ENCODE results near the gene PPT1.

The PPT1 gene

DNA sequence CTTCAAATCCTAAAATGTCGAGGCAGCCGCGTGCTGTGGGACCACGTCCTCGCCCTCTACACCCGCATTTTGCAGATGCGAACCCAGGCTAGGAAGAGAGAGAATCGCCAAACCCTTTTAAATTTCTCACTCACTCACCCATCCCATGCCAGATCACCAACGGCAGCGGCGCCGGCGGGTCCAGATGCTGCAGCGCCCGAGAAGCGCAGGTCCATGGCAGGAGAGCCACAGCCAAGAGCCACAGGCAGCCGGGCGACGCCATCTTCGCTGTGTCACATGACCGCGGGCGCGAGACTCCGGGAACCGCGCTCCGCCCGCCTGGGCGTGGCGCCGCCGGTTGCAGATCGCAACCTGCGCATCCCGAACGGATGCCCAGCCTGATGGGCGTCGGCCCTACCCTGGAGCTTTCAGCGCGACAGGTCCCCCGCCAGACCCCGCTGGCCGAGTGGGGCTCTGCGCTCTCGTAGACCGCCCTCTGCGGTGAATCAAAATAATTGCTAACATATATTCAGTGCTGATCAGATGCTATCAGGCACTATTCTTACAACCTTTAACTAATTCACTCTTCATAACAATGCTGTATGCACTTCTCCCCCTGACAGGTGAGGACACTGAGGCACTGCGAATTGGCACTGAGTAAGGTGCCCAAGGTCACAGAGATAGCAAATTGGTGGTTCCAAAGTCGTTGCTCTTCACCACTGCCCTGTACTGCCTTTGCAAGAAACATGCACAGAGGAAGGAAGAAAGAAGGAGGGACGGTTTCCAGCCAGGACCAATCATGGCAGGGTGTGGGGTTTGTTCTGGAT, at the start of gene PPT1:
TSS of gene PPT1 (minus strand) at position 276 of the 806 bp plus-strand sequence. CDS start at position 262, 14 bp downstream.
- DNase-seq = peak; percentile 89

DNA sequence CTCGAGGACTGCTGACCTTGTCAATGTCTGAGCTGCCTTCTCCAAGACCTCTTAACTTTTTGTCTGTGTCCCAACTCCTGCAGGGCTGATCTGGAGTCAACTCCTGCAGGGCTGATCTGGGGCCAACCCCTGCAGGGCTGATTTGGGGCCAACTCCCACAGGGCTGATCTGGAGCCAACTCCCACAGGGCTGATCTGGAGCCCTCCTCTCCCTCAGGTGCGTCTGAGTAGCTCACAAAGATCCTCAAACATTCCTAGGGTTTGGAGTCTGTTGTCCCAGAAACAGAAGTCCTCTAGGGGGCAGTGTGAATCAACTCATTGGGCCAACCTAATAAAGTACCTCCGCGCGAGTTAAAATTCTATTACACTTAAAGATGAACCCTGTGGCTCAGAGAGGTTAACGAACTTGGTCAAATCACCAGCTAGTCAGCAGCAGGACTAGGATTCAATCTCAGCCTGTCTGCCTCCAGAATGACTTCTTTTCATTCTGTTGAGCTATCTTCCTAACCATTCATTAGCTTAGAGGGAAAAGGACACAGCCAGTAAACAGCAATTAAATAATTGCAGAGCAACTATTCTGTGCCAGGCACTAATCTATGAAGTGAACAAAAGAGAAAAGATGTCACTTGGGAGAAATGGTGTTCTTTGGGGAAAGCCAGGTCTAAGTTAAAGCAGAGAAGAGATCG, 47.0 kb upstream of the PPT1 start:
- peak; percentile 75 for DNase-seq

DNA sequence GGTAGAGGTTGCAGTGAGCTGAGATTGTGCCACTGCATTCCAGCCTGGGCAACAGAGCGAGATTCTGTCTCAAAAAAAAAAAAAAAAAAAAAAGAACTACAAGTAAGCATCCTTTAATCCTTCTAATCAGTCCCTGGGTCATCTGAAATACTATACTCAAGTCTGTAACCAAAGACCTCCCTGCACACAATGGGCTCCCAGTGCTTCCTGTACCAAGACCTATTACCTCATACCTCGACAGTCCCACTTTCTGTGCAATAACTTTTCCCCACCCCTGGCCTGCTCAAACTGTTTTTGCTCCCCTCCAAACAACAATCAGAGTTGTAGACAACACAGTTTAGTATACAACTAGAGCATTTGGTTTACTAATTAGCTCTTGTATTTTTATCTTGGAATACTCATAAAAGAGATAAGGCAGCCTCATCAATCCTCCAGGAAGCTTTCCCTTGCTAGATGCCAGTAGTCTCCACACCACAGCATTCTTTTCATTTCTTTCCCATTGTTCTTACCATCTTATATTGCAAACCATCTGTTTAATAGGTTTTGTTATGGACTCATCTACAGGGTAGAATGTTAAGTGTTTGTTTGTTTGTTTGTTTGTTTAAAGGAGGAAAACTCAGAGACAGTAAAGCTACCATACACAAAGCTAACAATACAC, 45.0 kb upstream of the PPT1 start:
- DNase-seq = no peak

DNA sequence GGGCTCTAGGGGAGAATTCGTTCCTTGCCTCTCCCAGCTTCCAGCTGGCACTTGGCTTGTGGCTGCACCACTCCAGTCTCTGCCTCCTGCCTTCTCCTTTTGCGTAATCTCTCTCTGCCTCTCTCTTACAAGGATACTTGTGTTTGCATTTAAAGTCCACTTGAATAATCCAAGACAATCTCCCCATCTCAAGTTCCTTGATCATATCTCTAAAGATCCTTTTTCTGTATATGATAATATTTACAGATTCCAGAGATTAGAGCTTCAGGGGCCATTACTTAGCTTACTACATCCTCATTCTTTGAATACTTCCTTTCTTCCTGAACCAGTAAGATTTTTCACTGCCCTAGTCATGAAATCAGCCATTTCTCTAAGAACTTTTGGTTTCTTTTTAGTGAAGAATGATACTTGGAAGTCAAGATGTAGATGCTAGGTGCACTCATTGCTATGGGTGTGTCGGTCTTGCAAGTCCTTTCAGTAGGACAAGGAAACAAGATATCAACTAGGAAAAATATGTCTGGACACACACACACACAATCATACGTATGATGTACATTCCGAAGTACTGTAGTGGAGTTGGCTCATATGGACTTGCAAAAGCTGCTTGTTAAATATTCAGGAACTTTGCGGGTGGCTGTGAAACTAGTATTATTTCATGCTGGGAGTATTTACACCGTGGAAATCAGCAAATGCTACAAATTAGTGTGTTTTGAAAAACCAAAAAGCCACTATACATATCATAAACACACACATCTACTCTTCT, 43.3 kb upstream of the PPT1 start:
- no peak for DNase-seq

DNA sequence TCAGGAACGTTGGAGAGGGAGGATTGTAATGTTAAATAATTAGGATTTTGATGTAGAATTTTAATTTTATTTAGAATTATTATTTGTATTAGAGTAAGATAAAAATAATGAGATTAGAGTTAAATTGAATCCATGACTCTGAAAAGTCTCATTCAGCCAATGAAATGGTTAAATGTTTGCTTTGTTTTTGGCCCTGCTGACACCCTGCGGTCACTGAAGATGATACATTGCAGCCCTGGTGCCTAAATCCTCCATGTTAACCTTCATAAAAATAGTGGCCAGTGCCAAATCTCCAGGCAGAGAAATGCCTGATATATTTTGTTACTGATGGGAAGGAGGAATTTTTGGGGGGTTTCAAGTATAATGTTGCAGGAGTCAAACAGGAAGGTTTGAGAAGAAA, 36.8 kb upstream of the PPT1 start:
- no peak for DNase-seq

DNA sequence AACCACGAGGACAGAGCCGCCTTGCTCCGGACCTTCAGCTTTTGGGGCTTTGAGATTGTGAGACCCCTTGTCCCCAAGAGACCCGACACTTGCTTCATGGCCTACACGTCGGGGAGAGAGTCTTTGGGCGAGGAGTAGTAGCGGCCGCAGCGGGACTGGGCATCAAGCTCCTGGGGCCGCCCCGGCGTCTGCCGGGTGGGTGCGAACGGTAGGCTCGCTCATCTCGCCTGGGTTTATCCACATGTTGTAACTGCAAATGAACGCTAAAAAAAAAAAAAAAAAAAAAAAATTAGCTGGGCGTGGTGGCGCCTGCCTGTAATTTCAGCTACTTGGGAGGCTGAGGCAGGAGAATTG, 36.2 kb upstream of the PPT1 start:
- DNase-seq = no peak

DNA sequence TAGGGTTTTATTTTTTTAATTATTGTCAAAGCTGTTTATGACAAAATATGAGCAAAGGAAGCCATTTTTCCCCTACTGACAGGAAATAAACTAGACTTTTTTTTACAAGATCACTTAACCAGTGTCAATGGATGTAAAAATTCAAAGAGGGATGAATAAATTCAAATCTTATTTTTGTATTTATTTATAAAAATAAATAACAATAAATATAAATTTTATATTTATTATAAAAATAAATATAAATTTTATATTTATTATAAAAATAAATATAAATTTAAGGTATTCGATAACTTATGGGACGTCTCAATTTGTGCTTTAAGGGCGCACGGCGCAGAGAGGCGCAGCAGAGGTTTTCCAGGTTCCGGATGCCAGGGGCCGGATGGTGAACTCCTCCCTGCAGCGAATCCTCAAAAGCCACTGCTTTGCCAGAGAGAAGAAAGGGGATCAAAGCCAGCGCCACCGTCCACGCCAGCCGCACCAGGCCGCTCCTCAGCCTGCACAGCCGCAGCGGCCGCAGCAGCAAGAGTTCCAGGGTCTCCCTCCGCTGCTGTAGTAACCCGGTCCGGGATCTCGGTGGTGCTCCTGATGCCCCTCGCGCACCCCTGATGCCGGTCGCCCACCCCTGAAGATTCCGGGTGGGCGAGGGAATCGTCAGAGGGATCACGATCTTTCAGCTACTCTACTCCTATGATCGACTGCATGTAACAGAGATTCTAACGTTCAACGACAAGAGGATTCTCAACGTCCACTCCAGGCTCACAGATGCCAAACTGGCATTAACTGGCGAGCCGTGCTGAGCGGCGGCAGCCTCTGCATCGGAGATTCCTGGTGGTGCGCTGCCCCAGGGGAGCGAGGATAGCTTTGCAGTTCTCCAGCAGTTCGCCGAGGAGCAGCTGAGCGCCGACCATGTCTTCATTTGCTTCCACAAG, 35.6 kb upstream of the PPT1 start:
- DNase-seq = no peak

DNA sequence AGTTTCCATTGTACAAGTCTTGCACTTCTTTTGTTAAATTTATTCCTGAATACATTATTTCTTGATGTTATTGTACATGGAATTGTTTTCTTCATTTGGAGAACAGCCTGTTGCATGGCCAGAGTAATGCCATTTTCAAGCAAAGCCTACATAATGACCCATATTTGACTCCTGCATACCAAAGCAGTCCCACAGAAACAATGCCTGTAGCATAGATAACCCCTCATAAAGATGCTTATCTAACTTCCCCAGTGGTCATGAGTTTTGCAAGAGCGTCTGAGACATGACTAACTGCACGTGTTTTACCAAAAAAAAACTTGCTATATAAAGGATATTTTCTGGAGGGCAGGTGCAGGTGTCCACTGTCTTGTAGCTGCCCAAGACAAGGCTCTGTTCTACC, 33.8 kb upstream of the PPT1 start:
- no peak for DNase-seq

DNA sequence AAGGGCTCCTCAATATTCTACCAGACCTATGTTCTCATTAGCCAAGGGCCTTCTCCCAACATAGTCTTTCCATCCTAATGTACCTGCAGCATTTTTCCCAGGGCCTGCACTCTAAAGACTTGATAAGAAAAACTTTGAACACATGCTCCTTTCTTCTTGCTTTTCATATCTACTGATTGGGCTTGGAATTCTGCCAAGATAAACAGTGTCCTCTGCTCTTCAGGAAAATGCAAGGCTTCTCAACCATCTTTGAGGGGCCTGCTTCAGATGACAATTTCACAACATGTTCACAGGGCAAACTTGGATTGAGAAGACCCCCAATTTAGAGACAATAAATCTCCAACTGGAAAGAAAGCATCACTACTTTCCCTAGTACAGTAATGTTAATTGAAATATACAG, 25.8 kb upstream of the PPT1 start:
- DNase-seq = no peak

DNA sequence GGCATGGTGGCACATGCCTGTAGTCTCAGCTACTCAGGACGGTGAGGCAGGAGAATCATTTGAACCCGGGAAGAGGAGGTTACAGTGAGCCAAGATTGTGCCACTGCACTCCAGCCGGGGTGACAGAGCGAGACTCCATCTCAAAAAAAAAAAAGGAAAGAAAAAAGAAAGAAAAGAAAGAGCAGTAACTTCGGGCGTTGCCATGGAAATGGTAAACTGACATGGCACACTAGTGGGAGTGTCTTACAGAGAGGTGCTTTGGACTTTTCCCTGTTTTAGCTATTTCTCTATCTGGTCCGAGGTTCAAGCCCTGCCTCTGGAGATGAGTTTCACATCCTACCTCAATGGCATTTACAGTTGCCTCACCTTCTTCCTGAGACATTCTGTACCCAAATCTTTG, 23.1 kb upstream of the PPT1 start:
- no peak for DNase-seq

DNA sequence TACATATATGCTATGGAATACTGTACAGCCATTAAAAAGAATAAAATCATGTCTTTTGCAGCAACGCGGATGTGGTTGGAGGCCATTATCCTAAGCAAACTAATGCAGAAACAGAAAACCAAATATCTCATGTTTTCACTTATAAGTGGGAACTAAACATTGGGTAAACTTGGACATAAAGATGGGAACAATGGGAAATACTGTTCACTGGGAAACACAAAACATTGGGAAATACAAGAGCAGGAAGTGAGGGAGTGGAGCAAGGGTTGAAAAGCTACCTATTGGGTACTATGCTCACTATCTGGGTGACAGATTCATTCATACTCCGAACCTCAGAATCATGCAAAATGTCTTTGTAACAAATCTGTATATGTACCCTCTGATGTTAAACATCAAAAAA, 17.3 kb upstream of the PPT1 start:
- DNase-seq = no peak

DNA sequence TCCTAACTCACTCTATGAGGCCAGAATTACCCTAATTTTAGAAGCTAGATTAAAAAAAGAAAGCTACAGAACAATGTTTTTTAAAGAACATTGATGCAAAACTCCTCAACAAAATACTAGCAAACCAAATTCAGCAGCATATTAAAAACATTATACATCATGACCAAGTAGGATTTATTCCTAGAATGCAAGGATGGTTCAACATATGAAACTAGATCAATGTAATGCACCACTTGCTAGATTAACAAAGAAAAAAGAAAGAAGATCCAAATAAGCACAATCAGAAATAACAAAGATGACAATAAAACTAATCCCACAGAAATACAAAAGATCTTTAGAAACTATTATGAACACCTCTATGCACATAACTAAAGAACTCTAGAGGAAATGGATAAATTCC, 13.3 kb upstream of the PPT1 start:
- DNase-seq = no peak

DNA sequence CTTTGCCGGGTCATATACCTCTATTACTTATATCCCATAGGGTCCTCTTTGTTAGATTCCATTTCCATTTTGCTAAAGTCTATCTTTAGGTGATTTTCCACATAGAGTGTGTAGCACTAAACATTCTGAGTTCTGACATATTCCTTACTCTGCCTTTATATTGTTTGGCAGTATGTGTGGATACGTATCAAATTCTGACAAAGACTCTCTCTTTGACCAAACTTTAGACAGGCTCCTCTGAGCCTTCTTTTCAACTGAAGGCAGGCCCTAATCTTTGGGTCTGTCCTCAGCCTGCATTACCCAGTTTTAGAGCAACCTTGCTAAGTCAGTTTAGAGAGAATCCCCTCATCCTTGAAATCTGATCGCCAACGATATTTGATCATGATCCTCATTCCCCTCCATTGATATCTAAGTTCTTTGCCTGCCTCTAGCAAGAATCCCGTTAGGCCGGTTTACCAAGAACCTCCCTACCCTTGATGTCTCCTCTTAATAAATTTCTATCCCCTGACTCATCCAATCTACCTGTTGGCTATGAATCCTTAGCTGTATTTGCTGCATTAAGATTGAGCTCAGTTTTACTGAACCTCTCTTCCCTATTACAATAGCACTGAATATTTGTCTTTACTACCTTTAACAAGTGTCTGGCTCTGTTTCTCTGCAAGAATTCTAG, 10.4 kb upstream of the PPT1 start:
- no peak for DNase-seq

DNA sequence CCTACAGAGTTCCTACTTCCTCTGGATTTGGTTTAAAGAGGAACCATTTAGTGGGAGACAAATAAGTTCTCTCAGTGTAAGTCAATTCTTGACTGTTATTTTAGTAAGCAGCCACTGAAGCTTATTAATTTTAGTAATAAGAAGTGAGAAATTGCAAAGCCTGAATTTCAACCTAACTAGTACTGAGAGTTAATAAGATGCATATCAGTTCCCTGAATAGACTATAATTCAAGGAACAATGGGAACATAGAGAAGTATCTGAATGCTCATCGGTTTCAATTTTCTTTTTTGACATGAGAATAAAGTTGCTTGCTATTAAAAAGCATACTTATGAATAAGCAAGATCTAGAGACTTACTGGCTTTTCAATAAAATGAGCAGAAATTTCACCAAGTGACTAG, 8.0 kb upstream of the PPT1 start:
- peak; percentile 34 for DNase-seq

DNA sequence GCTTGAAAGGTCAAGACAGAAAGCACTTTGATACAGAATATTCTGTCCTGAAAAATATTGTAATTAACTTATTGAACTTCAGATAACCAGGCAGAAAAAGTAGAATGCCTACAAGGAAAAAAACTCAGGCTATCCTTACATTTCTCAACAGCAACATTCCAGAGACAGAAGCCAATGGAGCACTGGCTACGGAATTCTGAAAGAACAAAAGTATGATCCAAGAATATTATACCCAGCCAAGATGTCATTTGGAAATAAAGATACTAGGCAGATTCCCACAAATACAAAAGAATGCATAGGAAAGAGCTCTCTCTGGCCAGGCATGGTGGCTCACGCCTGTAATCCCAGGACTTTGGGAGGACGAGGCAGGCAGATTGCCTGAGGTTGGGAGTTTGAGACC, 5.8 kb upstream of the PPT1 start:
- no peak for DNase-seq

DNA sequence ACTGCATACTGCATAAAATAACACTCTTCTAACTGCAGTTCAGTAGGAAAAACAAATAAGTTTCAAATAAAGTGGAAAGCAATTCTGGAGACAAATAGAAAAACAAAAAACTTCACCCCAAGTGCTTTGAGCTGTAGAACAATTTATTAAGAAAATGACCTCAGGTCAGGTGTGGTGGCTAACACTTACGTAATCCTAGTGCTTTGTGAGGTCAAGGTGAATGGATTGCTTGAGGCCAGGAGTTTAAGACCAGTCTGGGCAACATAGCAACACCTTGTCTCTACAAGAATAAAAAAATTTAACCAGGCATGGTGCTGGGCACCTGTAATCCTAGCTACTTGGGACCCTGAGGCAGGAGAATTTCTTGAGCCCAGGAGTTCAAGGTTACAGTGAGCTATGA, 5.0 kb upstream of the PPT1 start:
- no peak for DNase-seq

DNA sequence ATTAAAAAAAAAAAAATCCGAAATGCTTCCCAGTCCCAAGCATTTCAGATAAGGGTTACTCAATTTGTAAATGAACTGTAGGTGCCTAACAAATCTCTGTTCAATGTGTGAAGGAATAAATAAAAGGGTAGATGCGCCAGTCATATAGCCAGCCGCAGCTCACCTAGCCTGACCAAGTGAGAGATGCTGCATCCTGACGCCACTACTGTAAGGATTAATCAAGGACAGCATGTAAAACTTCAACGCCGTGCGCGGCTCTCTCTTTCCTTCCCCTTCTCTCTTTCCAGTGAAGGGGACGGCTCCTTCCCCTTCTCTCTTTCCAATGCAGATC, 441 bp downstream of the PPT1 start:
- no peak for DNase-seq

DNA sequence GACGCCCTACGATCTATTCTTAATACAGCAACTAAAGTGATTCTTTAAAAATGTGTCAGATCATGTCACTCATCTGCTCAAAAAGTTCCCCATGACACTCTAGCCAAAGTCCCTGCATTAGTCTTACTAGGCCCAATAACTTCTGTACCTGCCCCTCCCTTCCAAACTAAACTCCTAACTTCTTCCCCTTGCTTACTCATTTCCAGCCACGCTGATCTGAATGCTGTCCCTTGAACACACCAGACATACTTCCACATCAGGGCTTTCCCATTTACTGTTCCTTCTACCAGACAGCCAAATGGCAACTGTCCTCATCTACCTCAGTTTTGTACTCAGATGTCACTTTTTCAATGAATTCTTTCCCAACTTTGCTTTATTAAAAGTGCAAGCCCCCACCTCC, 1.2 kb downstream of the PPT1 start:
- peak; percentile 20 for DNase-seq

DNA sequence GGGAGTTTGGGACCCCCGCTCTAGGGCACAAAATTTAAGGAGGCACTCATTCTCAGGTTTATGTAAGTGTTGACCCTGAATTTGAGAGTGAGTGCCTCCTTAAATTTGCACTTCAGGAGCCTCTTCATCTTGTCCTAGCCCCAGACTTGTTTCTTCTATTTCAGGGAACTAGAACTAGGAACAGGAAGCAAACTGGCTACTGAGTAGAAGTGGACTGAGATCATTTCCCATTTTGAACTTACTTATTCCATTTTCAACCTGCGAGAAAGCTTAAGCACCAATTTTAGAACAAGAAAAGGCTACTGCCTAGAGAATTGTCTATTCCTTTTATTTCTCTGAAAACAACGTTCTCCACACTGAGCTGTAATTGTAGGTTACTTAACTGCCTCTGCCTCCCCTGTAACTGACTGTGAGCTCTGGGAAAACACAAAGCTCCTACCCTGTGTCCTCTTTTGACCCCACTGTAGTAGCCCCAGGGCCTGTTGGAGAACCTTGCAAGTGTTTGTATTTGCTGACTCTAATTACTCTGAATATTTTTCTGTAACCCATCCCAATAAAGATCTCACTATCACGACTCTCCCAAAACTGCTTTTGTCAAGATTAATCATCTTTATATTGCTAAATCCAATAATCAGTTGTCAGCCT, 2.5 kb downstream of the PPT1 start:
- no peak for DNase-seq

DNA sequence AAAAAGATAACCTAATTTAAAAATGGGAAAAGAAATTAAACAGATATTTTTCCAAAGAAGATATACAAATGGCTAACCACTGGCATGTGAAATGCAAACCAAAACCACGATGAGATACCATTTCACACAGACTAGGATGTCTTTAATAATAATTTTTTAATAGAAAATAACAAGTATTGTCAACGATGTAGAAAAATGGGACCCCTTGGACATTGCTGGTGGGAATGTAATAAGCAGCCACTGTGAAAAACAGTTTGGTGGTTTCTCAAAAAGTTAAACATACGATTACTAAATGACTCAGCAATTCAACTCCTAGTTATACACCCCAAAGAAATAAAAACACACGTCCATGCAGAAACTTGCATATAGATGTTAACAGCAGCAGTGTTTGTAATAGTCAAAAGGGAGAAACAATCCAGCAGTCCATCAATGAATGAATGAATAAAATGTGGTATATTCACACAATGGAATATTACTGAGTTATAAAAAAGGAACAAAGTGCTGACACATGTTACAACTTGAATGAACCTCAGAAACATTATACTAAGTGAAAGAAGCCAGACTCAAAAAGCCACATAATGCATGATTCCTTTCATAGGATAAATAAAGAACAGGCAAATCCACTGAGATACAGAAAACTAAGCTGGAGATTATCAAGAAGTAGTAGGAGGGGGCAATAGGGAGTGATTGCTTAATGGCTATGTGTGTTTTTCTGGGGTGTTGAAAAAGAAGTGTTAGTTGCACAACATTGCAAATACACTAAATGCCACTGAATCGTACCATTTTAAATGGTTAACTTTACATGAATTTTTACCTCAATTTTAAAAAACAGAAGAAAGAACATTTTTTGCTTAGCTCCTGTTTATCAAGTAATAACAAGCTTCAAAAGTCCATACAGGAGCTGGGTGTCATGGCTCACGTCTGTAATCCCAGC, 4.1 kb downstream of the PPT1 start:
- DNase-seq = no peak
